ENCODE data around the gene REXO4. TPM values are rescaled to one million over a fixed set of nuclear protein-coding genes. Genes with fewer than 3 reads are reported as not detected.

The REXO4 gene
- total and polyA plus RNA-seq, 9 of the 15 experiments (the other 6 are each of a cell fraction or from before 2014, with no cell fraction given) = 3.4 to 72.9 (median 31.1) TPM

DNA sequence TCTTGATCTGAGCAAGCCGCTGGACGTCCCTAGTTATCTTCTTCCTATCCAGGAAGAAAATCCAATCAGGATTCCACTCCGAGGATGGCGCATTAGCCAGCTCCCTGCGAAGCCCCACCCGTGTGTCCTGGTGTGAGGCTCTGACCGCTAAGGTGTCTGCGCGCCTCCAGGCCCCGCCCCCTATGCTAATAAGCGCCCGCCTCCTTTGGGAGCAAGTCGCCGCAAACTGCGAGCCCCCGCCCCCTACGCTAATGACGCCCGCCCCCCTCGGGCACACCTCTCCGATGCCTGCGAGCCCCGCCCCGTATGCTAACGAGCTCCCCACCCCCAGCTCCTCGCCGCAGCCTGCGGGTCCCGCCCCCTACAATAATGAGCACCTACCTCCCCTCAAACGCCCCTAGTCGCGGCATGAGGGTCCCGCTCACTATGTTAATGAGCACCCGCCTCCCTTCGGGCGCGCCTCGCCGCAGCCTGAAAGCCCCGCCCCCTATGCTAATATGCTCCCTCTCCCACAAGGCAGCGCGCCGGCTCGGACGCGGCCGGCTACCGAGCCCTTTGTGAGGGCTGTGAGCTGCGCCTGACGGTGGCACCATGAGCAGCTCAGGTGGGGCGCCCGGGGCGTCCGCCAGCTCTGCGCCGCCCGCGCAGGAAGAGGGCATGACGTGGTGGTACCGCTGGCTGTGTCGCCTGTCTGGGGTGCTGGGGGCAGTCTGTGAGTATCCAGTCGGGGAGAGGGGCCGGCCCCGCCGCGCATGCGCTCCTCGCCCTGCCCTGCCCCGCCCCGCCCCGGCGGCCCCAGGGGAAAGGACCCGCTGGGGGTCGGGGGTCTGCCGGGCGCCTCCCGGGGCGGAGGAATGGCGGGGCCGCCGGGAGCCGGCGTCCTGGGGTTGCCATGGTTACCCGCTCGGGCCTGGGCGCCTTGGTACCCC is 41.9 kb upstream of the REXO4 start, which contains the start of gene CACFD1 (continued):
- TF ChIP-seq, protein P1, sequence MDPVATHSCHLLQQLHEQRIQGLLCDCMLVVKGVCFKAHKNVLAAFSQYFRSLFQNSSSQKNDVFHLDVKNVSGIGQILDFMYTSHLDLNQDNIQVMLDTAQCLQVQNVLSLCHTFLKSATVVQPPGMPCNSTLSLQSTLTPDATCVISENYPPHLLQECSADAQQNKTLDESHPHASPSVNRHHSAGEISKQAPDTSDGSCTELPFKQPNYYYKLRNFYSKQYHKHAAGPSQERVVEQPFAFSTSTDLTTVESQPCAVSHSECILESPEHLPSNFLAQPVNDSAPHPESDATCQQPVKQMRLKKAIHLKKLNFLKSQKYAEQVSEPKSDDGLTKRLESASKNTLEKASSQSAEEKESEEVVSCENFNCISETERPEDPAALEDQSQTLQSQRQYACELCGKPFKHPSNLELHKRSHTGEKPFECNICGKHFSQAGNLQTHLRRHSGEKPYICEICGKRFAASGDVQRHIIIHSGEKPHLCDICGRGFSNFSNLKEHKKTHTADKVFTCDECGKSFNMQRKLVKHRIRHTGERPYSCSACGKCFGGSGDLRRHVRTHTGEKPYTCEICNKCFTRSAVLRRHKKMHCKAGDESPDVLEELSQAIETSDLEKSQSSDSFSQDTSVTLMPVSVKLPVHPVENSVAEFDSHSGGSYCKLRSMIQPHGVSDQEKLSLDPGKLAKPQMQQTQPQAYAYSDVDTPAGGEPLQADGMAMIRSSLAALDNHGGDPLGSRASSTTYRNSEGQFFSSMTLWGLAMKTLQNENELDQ (CRISPR knock-in tag; IDR thresholded peaks at IDR 0.05; ENCODE audit: borderline replicate concordance) = no peak
- TF ChIP-seq POLR2A (conservative IDR thresholded peaks at IDR 0.05) = no peak
- no peak for TF ChIP-seq NCOA2 (IDR thresholded peaks at IDR 0.05; ENCODE audit: partially characterized antibody in 2 of 2)
- TF ChIP-seq, protein P2, sequence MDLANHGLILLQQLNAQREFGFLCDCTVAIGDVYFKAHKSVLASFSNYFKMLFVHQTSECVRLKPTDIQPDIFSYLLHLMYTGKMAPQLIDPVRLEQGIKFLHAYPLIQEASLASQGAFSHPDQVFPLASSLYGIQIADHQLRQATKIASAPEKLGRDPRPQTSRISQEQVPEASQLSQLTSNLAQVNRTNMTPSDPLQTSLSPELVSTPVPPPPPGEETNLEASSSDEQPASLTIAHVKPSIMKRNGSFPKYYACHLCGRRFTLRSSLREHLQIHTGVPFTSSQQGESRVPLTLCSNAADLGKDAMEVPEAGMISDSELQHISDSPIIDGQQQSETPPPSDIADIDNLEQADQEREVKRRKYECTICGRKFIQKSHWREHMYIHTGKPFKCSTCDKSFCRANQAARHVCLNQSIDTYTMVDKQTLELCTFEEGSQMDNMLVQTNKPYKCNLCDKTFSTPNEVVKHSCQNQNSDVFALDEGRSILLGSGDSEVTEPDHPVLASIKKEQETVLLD (IDR thresholded peaks at IDR 0.05) = no peak
- no peak for TF ChIP-seq TARDBP (IDR thresholded peaks at IDR 0.05)
- TF ChIP-seq C11orf30 (IDR thresholded peaks at IDR 0.05; ENCODE audit: low read depth) = no peak
- 0 out of 2 replicates have a peak, but pooled peaks have one; percentile 40 for TF ChIP-seq HDGF (IDR thresholded peaks at IDR 0.05)
- no peak for TF ChIP-seq SMAD2 (IDR thresholded peaks at IDR 0.05; ENCODE audit: low read depth, low read length)
- TF ChIP-seq DDX20 (tag; IDR thresholded peaks at IDR 0.05; ENCODE audit: low read depth) = no peak
- peak; percentile 41 for TF ChIP-seq KDM5B (IDR thresholded peaks at IDR 0.05; ENCODE audit: insufficient replicate concordance, low read depth, low read length)
- TF ChIP-seq HEY1 (CRISPR knock-in tag; IDR thresholded peaks at IDR 0.05; ENCODE audit: borderline replicate concordance) = no peak
- TF ChIP-seq L3MBTL2 (IDR thresholded peaks at IDR 0.05) = no peak
- no peak for TF ChIP-seq ZNF23 (CRISPR knock-in tag; IDR thresholded peaks at IDR 0.05)
- TF ChIP-seq LARP7 (IDR thresholded peaks at IDR 0.05) = no peak
- TF ChIP-seq NFE2 (IDR thresholded peaks at IDR 0.05; ENCODE audit: low read depth) = no peak
- TF ChIP-seq ZNF431 (CRISPR knock-in tag; IDR thresholded peaks at IDR 0.05) = no peak
- TF ChIP-seq ZNF274 (IDR thresholded peaks at IDR 0.05; ENCODE audit: borderline replicate concordance, low read depth, low read length) = no peak
- no peak for TF ChIP-seq TCF3 (CRISPR knock-in tag; IDR thresholded peaks at IDR 0.05)
- TF ChIP-seq, protein P3, sequence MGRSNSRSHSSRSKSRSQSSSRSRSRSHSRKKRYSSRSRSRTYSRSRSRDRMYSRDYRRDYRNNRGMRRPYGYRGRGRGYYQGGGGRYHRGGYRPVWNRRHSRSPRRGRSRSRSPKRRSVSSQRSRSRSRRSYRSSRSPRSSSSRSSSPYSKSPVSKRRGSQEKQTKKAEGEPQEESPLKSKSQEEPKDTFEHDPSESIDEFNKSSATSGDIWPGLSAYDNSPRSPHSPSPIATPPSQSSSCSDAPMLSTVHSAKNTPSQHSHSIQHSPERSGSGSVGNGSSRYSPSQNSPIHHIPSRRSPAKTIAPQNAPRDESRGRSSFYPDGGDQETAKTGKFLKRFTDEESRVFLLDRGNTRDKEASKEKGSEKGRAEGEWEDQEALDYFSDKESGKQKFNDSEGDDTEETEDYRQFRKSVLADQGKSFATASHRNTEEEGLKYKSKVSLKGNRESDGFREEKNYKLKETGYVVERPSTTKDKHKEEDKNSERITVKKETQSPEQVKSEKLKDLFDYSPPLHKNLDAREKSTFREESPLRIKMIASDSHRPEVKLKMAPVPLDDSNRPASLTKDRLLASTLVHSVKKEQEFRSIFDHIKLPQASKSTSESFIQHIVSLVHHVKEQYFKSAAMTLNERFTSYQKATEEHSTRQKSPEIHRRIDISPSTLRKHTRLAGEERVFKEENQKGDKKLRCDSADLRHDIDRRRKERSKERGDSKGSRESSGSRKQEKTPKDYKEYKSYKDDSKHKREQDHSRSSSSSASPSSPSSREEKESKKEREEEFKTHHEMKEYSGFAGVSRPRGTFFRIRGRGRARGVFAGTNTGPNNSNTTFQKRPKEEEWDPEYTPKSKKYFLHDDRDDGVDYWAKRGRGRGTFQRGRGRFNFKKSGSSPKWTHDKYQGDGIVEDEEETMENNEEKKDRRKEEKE (IDR thresholded peaks at IDR 0.05; ENCODE audit: borderline replicate concordance in 1 of 2, control insufficient read depth in 1 of 2, low read depth in 2 of 2, low read length in 1 of 2) = no peak
- TF ChIP-seq, protein P4, sequence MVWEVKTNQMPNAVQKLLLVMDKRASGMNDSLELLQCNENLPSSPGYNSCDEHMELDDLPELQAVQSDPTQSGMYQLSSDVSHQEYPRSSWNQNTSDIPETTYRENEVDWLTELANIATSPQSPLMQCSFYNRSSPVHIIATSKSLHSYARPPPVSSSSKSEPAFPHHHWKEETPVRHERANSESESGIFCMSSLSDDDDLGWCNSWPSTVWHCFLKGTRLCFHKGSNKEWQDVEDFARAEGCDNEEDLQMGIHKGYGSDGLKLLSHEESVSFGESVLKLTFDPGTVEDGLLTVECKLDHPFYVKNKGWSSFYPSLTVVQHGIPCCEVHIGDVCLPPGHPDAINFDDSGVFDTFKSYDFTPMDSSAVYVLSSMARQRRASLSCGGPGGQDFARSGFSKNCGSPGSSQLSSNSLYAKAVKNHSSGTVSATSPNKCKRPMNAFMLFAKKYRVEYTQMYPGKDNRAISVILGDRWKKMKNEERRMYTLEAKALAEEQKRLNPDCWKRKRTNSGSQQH (CRISPR knock-in tag; IDR thresholded peaks at IDR 0.05) = no peak
- TF ChIP-seq SREBF2 (CRISPR knock-in tag; IDR thresholded peaks at IDR 0.05) = no peak
